GM18867 (cell line): ENCODE measurements around the gene DNAJC6.

ENCODE experiments used
- ATAC-seq: cut with Tn5 transposase; IDR thresholded peaks from one replicate; pipeline ENCODE4 v1.9.1; 2021; ENCODE audit warnings: mild to moderate bottlenecking, moderate library complexity; ENCODE audit not compliant: unreplicated experiment

The DNAJC6 gene

GRCh38 chr1:65292861-65293593 is 16.3 kb upstream of the DNAJC6 start:
- no peak for ATAC-seq

- ATAC-seq = no peak
These were observed 11.6 kb upstream of the DNAJC6 start for GRCh38 chr1:65297706-65298105.

GRCh38 chr1:65299328-65299727 is 10.0 kb upstream of the DNAJC6 start:
- no peak for ATAC-seq

- ATAC-seq = no peak
These were observed 501 bp upstream of the DNAJC6 start for GRCh38 chr1:65308781-65309303.

GRCh38 chr1:65310078-65310587 is 790 bp downstream of the DNAJC6 start:
- no peak for ATAC-seq

GRCh38 chr1:65311760-65312159 is 2.4 kb downstream of the DNAJC6 start:
- no peak for ATAC-seq

GRCh38 chr1:65316233-65316632 is 6.9 kb downstream of the DNAJC6 start:
- no peak for ATAC-seq

GRCh38 chr1:65317866-65318653 is 8.7 kb downstream of the DNAJC6 start:
- no peak for ATAC-seq

- ATAC-seq = no peak
These were observed 9.8 kb downstream of the DNAJC6 start for GRCh38 chr1:65319141-65319540.

GRCh38 chr1:65319754-65320153 is 10.4 kb downstream of the DNAJC6 start:
- no peak for ATAC-seq

GRCh38 chr1:65321879-65322278 is 12.5 kb downstream of the DNAJC6 start:
- no peak for ATAC-seq

GRCh38 chr1:65323246-65323645 is 13.9 kb downstream of the DNAJC6 start:
- no peak for ATAC-seq

GRCh38 chr1:65330021-65330420 is 20.7 kb downstream of the DNAJC6 start:
- no peak for ATAC-seq

GRCh38 chr1:65330822-65331221 is 21.5 kb downstream of the DNAJC6 start:
- no peak for ATAC-seq

GRCh38 chr1:65332821-65333220 is 23.5 kb downstream of the DNAJC6 start:
- ATAC-seq = no peak

GRCh38 chr1:65334081-65334480 is 24.7 kb downstream of the DNAJC6 start:
- ATAC-seq = no peak

GRCh38 chr1:65339866-65340468 is 30.6 kb downstream of the DNAJC6 start:
- ATAC-seq = no peak

GRCh38 chr1:65341381-65341780 is 32.0 kb downstream of the DNAJC6 start:
- no peak for ATAC-seq

GRCh38 chr1:65343286-65343685 is 33.9 kb downstream of the DNAJC6 start:
- ATAC-seq = no peak

GRCh38 chr1:65344171-65344814 is 35.0 kb downstream of the DNAJC6 start:
- ATAC-seq = no peak

- no peak for ATAC-seq
These were observed 36.8 kb downstream of the DNAJC6 start for GRCh38 chr1:65346190-65346589.
